ENCODE measurements around the gene NT5DC2. TPM values are rescaled to one million over a fixed set of nuclear protein-coding genes. Genes with fewer than 3 reads are reported as not detected.

Gene NT5DC2
- polyA plus RNA-seq, 1 experiment, result 186 TPM

GRCh38 chr3:52515192-52515591 is 18.5 kb downstream of the NT5DC2 start:
- TF ChIP-seq CTCF (IDR thresholded peaks at IDR 0.05; ENCODE audit: insufficient read depth, low read depth, low read length), result no peak
- Histone ChIP-seq H3K4me3 (ENCODE audit: low read depth, low read length) (no peak overlapping the region), H3K27me3 (ENCODE audit: control insufficient read depth, insufficient read depth, low read length) (peaks cover 4% of the 10 kb centered on the region), H3K36me3 (ENCODE audit: control insufficient read depth, insufficient read depth, low read length) (no peaks in the 10 kb centered on the region)
- DNase-seq (ENCODE audit: low read depth), result no peak
- ChIA-PET POLR2A (no interaction called here), CTCF (no interaction called here)

- TF ChIP-seq CTCF (IDR thresholded peaks at IDR 0.05; ENCODE audit: insufficient read depth, low read depth, low read length), result no peak
- Histone ChIP-seq H3K4me3 (ENCODE audit: low read depth, low read length) (no peak overlapping the region), H3K36me3 (ENCODE audit: control insufficient read depth, insufficient read depth, low read length) (no peaks in the 10 kb centered on the region), H3K27me3 (ENCODE audit: control insufficient read depth, insufficient read depth, low read length) (peaks cover 4% of the 10 kb centered on the region)
- DNase-seq (ENCODE audit: low read depth), result no peak
- ChIA-PET POLR2A (no interaction called here), CTCF (no interaction called here)
Measured at GRCh38 chr3:52514576-52514975, 19.1 kb downstream of the NT5DC2 start.

GRCh38 chr3:52513281-52513680 is 20.4 kb downstream of the NT5DC2 start:
- Histone ChIP-seq H3K36me3 (ENCODE audit: control insufficient read depth, insufficient read depth, low read length) (no peaks in the 10 kb centered on the region), H3K27me3 (ENCODE audit: control insufficient read depth, insufficient read depth, low read length) (peaks cover 4% of the 10 kb centered on the region), H3K4me3 (ENCODE audit: low read depth, low read length) (no peak overlapping the region)
- POLR2A ChIA-PET, result no interaction called here
- no peak for DNase-seq (ENCODE audit: low read depth)
- CTCF ChIA-PET, result no interaction called here
- no peak for TF ChIP-seq CTCF (IDR thresholded peaks at IDR 0.05; ENCODE audit: insufficient read depth, low read depth, low read length)

- POLR2A ChIA-PET, result no interaction called here
- no peak overlapping the region for H3K4me3 ChIP-seq (ENCODE audit: low read depth, low read length)
- H3K36me3 ChIP-seq (ENCODE audit: control insufficient read depth, insufficient read depth, low read length), result no peaks in the 10 kb centered on the region
- CTCF ChIA-PET, result no interaction called here
- H3K27me3 ChIP-seq (ENCODE audit: control insufficient read depth, insufficient read depth, low read length), result peaks cover 4% of the 10 kb centered on the region
- no peak for DNase-seq (ENCODE audit: low read depth)
- no peak for TF ChIP-seq CTCF (IDR thresholded peaks at IDR 0.05; ENCODE audit: insufficient read depth, low read depth, low read length)
Measured at GRCh38 chr3:52512727-52513126, 20.9 kb downstream of the NT5DC2 start.

GRCh38 chr3:52512105-52512504 is 21.6 kb downstream of the NT5DC2 start:
- peaks cover 4% of the 10 kb centered on the region for H3K27me3 ChIP-seq (ENCODE audit: control insufficient read depth, insufficient read depth, low read length)
- TF ChIP-seq CTCF (IDR thresholded peaks at IDR 0.05; ENCODE audit: insufficient read depth, low read depth, low read length), result no peak
- ChIA-PET POLR2A (no interaction called here), CTCF (interaction anchor here (0.7 kb wide), 1 partner anchor 16 kb away, joined by 4 read pairs; no protein-coding TSS in a partner anchor)
- no peak overlapping the region for H3K4me3 ChIP-seq (ENCODE audit: low read depth, low read length)
- H3K36me3 ChIP-seq (ENCODE audit: control insufficient read depth, insufficient read depth, low read length), result no peaks in the 10 kb centered on the region
- no peak for DNase-seq (ENCODE audit: low read depth)

All from BJ (cell line).